ENCODE data around the gene DAPK3. TPM values are rescaled to one million over a fixed set of nuclear protein-coding genes. Genes with fewer than 3 reads are reported as not detected.
"Not testable (repeated sequence)": the region's sequence is repeated elsewhere in the genome, so short reads cannot be mapped to it uniquely, and the experiment has no call there.

DAPK3 gene
- total RNA-seq, 1 experiment from 2014 or later, result 75.4 TPM

DNA sequence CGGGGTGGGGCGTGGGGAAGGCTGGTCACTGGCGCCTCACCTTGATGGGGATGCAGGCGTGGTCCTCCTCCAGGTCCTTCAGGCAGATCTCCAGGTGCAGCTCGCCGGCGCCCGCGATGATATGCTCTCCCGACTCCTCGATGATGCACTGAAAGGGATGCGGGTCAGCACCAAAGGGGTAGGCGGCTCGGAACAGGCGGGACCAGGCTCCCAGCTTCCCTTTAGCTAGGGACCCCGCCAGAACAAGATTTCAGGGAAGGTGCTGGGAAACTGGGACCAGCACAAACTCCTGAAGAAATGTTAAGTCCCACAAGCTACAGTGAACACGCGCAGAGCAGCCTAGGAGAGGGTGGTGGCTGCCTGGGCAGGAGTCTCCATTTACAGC is 8.4 kb upstream of the DAPK3 start:
- DNase-seq (ENCODE audit: low spot score), result no peak

DNA sequence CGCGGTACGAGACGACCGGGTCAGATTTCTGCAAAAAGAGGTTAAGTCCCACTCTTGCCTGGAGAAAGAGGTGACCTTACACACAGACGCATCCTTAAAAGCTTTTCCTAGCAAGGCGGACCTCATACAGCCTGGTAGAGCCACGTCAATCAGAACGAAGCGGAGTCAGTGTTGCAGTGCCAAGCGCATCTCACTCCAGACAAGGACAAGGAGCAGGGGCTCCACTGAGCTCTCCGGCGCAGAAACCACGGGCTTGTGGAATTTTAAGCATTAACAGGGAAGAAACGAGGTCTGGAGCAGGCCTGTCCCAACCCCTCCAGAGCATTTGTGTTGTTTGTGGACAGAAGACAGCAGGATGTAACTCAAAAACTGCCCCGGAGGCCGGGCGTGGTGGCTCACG is 7.2 kb upstream of the DAPK3 start:
- no peak for DNase-seq (ENCODE audit: low spot score)

DNA sequence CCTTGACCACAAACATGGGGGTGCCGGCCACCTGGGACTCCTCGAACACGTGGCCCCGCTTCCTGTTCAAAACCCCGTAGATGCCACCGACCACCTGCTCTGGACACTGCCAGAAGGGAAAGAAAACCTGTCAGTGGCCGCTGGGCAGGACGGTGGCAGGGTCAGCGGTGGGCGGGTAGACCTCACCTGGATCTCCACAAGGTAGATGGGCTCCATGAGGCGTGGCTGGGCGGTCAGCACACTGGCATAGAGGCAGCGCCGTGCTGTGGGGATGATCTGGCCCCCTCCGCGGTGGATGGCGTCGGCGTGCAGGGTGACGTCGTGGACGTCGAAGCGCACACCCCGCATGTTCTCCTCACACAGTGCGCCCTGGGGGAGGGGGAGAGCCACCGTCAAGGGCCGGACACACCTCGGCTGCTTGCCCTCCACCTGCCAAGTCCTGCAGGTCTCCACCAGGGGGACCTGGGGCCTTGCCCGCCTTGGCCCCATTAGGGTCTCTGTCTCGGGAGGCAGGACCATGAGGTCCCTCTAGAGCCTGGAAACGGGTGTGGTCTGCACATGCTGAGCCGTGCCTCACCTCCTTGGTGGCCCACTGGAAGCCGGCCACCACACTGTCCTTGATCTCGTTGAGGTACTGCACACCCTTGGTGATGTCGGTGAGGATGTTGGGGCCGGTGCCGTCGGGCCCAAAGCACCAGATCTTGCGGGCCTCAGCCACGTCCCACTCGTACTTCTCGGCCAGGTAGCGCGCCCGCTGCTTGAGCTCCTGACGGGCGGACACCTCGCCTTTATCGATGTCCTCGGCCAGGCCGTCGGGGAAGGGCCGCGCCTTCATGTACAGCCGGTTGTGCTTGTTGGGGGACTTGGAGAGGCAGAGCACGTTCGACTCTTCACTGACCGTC is 6.6 kb upstream of the DAPK3 start:
- DNase-seq (ENCODE audit: low spot score), result no peak

DNA sequence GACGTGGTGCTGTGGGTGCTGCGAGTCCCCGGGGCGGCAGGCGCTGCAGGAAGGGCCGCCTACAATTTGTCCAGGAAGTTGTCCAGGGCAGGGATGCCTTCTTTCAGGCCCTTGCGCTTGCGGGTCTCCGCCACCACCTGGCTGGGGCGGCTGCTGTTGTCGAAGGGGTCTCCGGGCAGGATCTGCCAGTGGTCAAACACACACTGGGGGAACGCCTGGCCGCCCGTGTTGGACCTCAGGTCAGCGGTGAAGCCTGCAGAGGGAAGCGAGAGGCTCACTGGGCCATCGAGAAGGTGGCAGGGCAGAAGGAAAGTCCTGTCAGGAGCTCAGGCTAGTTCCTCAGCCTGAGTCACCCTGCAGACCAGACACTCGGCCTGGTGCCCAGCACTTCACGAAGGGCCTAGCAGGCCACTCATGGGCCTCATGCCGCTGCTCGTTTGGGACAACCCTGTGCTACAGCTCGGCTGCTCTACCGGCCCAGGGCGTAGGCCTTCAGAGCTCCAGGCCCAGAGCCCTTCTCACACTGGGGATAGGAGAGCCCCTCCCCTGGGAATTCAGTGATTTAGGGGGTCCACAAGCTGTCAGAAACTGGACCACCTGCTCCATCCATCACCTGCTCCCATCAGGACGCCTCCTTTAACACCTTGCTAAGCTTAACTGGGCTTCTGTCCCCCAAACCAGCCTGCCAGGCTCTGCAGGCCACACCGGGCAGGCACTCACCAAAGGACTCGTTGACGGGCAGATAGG is 5.8 kb upstream of the DAPK3 start:
- DNase-seq (ENCODE audit: low spot score), result no peak

DNA sequence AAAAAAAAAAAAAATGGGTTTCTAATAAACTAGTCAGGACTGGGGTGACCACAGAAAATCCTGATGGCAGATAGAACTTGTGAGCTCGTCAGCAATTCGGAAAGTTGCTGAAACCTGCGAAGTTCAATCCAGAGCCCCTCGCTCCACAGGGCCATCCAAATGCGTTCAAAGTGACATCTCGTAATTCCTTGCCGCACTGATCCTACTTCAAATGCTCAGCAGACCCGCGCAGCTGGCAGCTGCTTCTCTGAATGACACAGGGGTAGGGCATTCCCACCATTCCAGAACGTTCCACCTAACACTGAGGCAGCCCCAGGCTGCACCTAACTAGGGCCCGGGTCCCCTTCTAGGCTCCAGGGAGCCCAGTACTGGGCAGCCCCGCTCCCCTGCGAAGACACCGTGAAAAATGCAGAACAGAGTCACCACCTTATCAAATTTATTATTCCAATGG is 4.8 kb upstream of the DAPK3 start:
- no peak for DNase-seq (ENCODE audit: low spot score)

DNA sequence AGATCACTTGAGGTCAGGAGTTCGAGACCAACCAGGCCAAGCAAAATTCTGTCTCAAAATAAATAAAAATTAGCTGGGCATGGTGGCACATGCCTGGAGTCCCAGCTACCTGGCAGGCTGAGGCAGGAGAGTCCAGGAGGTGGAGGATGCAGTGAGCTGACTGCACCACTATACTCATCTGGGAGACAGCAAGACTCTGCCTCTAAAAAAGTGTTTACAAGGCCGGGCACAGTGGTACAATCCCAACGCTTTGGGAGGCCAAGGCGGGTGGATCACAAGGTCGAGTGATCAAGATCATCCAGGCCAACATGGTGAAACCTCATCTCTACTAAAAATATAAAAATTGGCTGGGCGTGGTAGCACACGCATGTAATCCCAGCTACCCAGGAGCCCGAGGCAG is 4.2 kb upstream of the DAPK3 start:
- no peak for DNase-seq (ENCODE audit: low spot score)

DNA sequence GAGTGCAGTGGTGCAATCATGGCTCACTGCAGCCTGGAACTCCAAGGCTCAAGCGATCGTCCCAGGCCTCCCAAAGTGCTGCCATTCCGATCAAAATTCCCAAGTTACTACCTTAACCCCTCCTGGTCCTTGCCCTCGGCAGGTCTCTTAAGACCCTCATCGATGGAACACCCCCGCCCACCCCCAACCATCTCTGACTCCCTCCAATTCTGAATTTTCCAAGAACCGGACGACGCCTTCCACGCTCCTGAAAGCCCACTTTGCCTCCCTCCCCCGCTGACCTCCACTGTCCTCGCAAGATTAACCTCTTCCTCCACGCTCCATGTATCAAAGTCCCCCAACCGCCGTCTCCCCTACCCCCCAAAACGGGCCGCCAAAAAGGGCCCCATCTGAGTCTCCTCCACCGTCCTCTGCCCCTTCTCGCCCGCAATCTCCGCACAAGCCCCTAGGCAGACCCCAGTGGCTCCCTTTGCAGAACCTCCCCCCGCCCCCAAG is 539 bp downstream of the DAPK3 start:
- no peak for DNase-seq (ENCODE audit: low spot score)

DNA sequence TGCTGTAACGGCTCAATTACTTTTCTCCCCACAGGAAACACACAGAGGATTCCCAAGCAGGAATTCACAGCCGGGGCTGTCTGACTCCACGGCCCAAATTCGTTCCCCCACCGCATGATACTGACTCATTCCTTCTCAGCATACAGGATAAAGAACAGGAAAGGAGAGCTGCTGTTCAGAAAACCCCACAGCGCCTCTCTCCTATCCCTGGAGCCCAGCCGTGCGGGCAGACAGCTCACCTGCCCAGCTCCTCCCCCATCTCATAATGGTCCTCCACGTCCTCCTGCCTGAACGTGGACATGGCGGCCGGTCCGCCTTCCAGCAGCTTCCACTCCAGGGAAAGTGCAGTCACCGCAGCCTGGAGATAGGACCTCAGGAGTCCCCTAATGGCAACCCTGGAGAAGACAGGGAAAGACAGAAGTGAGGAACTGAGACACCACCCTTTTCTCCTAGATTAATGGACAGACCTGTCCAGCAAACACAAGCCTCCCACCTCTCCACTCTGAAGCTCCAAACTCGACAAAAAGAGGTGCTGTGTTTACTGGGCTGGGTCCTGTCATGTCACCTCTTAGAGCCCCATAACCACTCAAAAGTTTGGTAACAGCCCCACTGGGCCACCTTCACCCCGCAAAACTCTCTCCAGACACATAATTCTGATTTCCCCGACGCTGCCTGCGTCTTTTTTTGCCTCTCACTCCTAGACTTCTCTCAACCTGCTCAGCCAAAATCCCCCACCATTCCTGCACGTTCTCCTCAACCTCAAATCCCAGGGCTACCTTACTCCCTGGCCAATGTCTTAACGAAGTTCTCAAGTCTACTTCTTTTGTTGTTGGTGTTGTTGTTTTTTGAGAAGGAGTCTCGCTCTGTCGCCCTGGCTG is 1.2 kb downstream of the DAPK3 start:
- peak; percentile 37 for DNase-seq (ENCODE audit: low spot score)

DNA sequence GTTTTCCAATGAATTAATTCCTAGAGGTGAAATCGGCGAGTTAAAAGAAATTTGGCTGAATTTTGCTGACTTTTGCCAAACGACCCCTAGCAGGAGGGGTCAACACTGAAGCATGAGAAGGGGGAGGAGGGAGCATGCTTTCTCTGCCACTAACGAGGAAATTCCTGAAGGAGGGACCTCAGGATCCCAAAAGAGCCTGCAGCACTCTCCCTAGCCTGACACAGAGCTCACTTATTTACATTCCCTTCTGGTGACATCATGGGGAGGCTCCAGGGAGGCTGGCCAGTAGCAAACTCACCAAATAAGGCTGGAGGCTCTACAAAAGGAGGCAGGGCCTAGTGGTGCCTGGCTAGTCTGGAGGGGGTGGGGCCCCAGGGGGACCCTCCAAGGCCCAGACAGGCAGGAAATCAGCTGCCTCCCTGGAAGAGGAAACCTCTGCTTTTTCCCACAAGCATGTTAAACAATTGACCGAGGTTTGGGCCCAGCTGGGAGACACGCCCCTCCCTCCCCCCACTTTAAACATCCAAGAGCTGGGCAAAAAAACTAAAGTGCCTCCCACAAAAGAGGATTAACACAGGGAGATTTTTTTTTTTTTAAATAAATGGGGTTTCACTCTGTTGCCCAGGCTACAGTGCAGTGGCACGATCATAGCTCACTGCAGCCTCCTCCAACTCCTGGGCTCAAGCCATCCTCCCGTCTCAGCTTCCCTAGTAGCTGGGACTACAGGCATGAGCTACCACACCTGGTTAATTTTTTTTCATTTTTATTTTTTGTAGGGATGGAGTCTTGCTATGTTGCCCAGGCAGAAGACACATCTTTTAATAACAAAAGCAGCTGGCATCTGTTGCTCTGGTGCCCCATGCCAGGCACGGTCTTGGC is 2.1 kb downstream of the DAPK3 start:
- DNase-seq (ENCODE audit: low spot score), result peak; percentile 49

DNA sequence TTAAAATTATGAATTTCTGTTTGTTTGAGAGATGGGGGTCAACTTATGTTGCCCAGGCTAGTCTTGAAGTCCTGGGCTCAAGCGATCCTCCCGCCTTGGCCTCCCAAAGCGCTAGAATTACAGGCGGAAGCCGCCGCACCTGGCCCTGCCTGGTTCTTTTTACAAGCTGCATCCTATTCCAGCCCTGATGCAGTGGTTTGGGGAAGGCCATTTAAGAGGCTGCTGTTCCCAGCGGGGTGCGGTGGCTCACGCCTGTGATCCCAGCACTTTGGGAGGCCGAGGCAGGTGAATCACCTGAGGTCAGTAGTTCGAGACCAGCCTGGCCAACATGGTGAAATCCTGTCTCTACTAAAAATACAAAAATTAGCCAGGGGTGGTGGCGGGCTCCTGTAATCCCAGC is 2.9 kb downstream of the DAPK3 start:
- DNase-seq (ENCODE audit: low spot score), result not testable (repeated sequence)

DNA sequence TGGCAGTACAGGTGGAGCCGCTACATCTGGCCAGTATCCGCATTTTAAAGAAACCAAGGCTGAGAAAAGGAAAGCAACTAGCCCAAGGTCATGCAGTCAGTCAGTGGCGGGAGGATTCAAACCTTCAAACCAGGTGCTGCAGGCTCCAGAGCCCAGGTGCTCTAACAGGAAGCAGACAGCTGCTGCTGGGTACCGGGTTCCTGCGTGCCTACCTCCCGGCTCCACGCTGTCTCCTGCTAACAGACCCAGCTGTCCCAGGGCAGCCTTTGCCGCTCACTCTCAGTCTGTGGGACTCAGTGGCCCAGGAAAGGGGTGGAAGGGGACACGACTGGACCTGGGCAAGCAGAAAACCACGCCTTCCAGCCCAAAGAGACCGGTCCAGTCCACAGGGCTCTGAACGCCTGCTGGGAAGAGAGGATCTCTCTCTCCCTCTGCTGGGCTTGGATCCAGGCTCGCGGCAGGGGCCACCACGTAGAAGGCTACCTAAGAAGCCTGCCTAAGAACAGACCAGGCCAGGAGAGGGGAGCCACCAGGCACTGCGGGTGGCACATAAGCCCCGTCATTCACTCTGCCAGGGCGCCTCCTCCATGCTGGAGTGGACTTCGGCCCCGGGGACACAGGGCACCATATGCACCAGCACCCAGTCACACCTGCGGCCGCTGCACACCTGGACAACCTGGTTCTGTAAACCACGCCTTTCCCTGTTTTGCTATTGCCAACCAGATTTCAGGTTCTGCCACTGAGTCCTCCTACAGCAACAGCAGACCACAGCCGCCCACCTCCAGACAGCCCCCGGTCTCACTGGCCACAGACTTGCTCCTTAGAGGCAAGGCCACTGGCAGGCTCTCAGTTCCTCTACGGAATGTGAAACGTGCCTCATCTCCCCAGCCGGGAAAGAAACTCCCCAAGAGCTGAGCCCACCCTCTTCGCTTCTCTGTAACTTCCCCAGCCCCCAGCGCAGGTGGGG is 4.6 kb downstream of the DAPK3 start:
- no peak for DNase-seq (ENCODE audit: low spot score)

DNA sequence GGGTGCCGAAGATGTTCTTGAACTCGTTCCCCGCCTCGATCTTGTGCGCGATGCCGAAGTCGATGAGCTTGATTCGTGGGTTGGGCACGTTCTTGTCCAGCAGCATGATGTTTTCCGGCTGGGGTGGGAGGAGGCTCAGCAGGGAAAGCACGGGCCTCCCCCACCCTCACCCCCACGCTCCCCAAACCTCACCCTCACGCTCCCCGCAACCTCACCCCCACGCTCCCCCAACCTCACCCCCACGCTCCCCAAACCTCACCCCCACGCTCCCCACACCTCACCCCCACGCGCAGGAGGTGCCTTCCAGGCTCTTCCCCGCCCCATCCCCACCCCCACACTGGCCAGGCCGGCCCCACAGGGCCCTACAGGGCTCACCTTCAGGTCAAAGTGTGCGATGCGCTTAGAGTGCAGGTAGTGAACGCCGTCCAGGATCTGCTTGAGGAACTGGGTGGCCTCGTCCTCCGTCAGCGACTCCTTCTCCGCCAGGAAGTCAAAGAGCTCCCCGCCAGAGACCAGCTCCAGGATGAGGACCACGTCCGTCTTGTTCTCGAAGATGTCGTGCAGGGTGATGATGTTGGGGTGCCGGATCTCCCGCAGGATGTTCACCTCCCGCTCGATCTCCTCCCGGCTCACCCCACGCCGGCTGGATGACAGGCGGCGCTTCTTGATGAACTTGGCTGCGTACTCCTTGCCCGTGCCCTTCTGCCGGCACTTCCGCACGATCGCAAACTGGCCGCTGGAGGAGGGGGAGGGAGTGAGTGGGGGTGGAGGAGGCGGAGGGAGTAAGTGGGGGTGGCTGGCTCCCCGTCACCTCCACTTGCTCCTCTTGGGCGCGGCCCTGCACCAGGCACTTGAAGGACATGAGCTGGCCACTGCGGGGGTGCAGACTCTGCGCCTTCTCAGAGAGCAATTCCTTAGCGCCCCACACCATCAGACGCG is 6.4 kb downstream of the DAPK3 start:
- no peak for DNase-seq (ENCODE audit: low spot score)

DNA sequence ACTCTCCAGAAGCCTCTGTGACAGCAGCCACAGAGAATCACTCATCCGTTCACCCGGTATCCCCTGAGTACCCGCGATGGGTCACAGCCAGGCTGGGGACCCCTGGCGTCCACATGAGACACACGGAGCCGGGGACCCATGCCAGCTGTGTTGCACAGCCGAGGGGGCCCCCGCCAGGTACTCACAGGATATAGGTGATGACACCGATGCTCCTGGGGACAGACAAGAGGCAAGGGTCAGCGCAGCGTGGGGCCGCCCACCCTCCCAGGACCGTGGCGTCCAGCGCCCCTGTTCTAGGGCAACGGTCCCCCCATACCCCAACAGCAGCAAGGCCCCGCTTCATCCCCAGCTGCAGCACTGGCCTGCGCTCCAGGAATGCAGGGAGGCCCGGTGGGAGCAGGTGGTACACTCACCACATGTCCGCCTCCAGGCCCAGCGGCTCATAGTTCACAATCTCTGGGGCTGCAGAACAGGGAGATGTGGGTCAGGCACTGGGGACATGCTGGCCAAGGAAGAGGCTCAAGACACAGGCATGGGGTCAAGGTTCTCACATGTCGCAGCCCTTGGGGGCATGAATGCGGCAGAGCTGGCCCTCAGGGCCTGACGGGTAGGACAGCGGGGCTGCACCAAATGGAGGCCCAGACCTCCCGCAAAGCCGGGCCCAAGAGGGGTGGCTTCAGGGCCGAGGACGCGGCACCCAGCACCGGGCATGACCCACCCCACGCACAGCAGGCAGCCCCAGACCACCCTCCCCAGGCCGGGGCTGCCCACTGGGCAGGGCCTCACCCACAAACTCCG is 7.2 kb downstream of the DAPK3 start:
- no peak for DNase-seq (ENCODE audit: low spot score)

DNA sequence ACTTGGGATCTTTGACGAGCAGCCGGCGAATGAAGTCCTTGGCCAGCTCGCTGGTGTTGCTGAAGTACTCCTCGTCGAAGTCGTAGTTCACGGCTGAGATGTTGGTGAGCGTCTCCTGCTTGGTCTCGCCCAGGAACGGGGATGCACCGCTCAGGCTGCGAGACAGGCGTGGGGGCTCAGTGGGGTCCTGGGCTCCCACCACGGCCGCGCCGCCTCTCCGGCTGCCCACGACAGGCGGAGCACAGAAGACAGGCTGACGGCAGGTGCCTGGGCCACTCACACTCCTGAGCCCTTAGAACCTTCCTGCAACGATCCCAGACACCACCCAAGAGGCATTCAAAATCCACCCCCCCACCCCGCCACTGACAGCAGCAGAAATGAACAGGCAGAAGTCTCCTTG is 9.9 kb downstream of the DAPK3 start:
- no peak for DNase-seq (ENCODE audit: low spot score)

DNA sequence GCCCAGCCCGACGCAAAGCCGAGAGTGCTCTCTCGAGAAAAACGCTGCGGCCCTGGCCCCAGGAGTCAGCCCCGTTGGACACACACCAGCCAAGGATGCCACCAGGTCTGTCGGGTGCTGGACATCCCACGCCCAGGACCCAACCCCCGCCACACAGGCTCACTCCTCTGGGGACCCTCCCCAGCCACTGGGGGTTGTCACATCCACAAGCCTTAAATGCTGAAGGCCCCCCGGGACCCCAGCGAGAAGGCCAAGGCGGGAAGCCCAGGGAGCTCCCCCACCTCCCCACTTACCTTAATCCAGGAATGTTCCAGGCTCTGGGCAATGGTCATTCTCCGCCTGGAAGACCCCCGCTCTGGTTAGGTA is 11.2 kb downstream of the DAPK3 start:
- DNase-seq (ENCODE audit: low spot score), result no peak

DNA sequence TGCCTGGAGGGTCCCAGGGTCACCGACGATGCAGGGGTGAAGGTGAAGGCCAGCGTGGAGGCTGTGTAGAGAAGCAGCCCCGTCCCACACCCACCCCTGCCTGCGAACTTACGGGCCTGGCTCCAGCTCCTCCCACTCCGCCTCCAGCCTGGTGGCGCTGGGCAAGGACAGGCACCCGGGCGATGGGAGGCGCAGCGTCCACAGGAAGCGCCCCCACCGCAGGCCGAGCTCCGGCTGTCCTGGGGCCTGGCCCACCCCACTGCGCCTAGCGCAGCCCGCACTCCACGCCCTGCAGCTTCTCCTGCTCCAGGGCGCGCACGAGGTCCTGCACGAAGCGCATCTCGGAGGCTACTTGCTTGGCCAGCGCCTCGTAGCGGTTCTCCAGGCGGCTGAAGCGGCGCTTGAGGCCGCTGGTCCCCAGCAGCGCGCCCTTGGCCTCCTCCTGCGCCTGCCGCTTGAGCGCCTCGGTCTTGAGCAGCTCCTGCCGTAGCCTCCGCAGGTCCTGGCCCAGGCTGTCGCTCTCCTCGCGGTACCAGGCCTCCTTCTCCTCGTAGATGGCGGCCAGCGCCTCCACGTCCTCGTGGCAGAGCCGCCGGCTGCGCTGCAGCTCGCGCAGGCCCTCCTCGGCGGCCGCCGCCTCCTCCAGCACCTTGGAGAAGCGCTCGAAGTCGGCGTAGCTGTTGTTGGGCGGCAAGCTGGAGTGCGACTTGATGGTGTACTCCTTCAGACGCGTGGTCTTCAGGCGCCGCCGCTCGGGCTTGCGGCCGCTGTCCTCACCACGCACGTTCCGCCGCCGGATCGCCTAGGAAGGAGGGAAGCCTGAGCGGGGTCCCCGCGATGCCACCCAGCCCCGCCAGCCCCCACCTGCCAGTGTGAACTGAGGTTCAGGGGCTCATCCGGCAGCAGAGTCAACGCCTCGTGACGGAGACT is 11.8 kb downstream of the DAPK3 start:
- no peak for DNase-seq (ENCODE audit: low spot score)

All from HT-29 (cell line).